CD14-positive monocyte (primary cell): ENCODE measurements around the gene CT47C1. TPM values are rescaled to one million over a fixed set of nuclear protein-coding genes. Genes with fewer than 3 reads are reported as not detected.
A peak's percentile ranks its signal among the peaks of the same experiment; 100 is the strongest.

Source experiments
- DNase-seq, 3 donors: peaks; one replicate each; pipeline ENCODE4 v3.0.0-alpha.2; 2011 to 2022
- H2AFZ ChIP-seq: 2 replicates; pipeline ENCODE4 v1.6.0; 2012; ENCODE audit warnings: mild to moderate bottlenecking, low read depth, low read length, inconsistent platforms; ENCODE audit not compliant: insufficient read depth, poor library complexity, severe bottlenecking
- H3K27ac ChIP-seq, 2 donors: 1 replicate in 1 of 2; 2 replicates in 1 of 2; pipeline ENCODE4 v1.5.1; 2012 to 2013; ENCODE audit warnings: low read length in 2 of 2, control low read depth in 1 of 2, inconsistent platforms in 1 of 2, low read depth in 1 of 2, mild to moderate bottlenecking in 1 of 2
- H3K27me3 ChIP-seq, 2 donors: one replicate each; pipeline versions ENCODE4 v1.6.0 to v1.6.1; 2011 to 2013; ENCODE audit warnings: low read length in 2 of 2; ENCODE audit not compliant: control insufficient read depth in 2 of 2, insufficient read depth in 2 of 2
- H3K36me3 ChIP-seq, 2 donors: replicated peaks in 1 of 2; 1 replicate in 1 of 2; 2 replicates in 1 of 2; pipeline versions ENCODE4 v1.5.1 to v1.6.1; 2012 to 2013; ENCODE audit warnings: low read length in 2 of 2, control low read depth in 1 of 2, inconsistent platforms in 1 of 2, mild to moderate bottlenecking in 1 of 2; ENCODE audit not compliant: insufficient read depth in 2 of 2, control insufficient read depth in 1 of 2
- H3K4me1 ChIP-seq, 2 donors: 1 replicate in 1 of 2; 2 replicates in 1 of 2; pipeline versions ENCODE4 v1.5.1 to v1.6.1; 2012 to 2013; ENCODE audit warnings: low read length in 2 of 2, control low read depth in 1 of 2, inconsistent platforms in 1 of 2, mild to moderate bottlenecking in 1 of 2, moderate library complexity in 1 of 2; ENCODE audit not compliant: insufficient read depth in 2 of 2, control insufficient read depth in 1 of 2
- H3K4me2 ChIP-seq: replicated peaks from 2 replicates; pipeline ENCODE3; 2012; ENCODE audit warnings: low read length, moderate library complexity, mild to moderate bottlenecking; ENCODE audit not compliant: poor library complexity, severe bottlenecking; ENCODE audit errors: extremely low read depth
- H3K4me3 ChIP-seq, 3 experiments: fragments of 200-600 bp in 1 of 3; sonication (generic) in 1 of 3; replicated peaks in 1 of 3; 1 replicate in 2 of 3; 2 replicates in 1 of 3; pipeline ENCODE4 v1.5.1; 2011 to 2013; ENCODE audit warnings: low read length in 3 of 3, mild to moderate bottlenecking in 3 of 3, control low read depth in 2 of 3, low read depth in 2 of 3, inconsistent platforms in 1 of 3, moderate library complexity in 1 of 3
- H3K79me2 ChIP-seq: 2 replicates; pipeline ENCODE4 v1.6.0; 2012; ENCODE audit warnings: mild to moderate bottlenecking, control low read depth, inconsistent platforms, low read length, moderate library complexity; ENCODE audit not compliant: insufficient read depth
- H3K9ac ChIP-seq: 2 replicates; pipeline ENCODE4 v1.6.0; 2017; ENCODE audit warnings: low read length, mild to moderate bottlenecking; ENCODE audit not compliant: insufficient read depth, poor library complexity, severe bottlenecking
- H3K9me3 ChIP-seq, 2 donors: replicated peaks in 1 of 2; 1 replicate in 1 of 2; 2 replicates in 1 of 2; pipeline versions ENCODE4 v1.5.1 to v1.6.1; 2012 to 2013; ENCODE audit warnings: low read length in 2 of 2, control low read depth in 1 of 2; ENCODE audit not compliant: control insufficient read depth in 1 of 2, insufficient read depth in 1 of 2
- H4K20me1 ChIP-seq: 2 replicates; pipeline ENCODE4 v1.6.0; 2012; ENCODE audit warnings: mild to moderate bottlenecking, low read length, control low read depth, moderate library complexity; ENCODE audit not compliant: insufficient read depth
- H3K27ac Mint-ChIP-seq, 7 donors: one replicate each; pipeline ENCODE4 v1.8.0; 2020; ENCODE audit warnings: mild to moderate bottlenecking in 7 of 7, mixed read lengths in 7 of 7, moderate library complexity in 6 of 7, inconsistent platforms in 2 of 7
- H3K27me3 Mint-ChIP-seq, 3 donors: one replicate each; pipeline ENCODE4 v1.8.0; 2021 to 2022; ENCODE audit warnings: low read depth in 3 of 3, mild to moderate bottlenecking in 3 of 3, mixed read lengths in 3 of 3, moderate library complexity in 3 of 3, inconsistent platforms in 1 of 3
- H3K36me3 Mint-ChIP-seq, 2 donors: one replicate each; pipeline ENCODE4 v1.8.0; 2020; ENCODE audit warnings: mixed read lengths in 2 of 2, inconsistent platforms in 1 of 2, mild to moderate bottlenecking in 1 of 2
- H3K4me1 Mint-ChIP-seq: one replicate; pipeline ENCODE4 v1.8.0; 2020; ENCODE audit warnings: mild to moderate bottlenecking, mixed read lengths
- H3K4me3 Mint-ChIP-seq, 2 donors: one replicate each; pipeline ENCODE4 v1.8.0; 2020; ENCODE audit warnings: mild to moderate bottlenecking in 2 of 2, mixed read lengths in 2 of 2, moderate library complexity in 1 of 2
- H3K9me3 Mint-ChIP-seq, 7 donors: one replicate each; pipeline ENCODE4 v1.8.0; 2020 to 2022; ENCODE audit warnings: mixed read lengths in 7 of 7, mild to moderate bottlenecking in 6 of 7, moderate library complexity in 6 of 7, inconsistent platforms in 2 of 7
- WGBS: methylation state at CpG from one replicate; pipeline ENCODE4 v1.1.5; 2013; ENCODE audit warnings: missing lambda C conversion rate; ENCODE audit not compliant: insufficient coverage; 5-methylcytosine and 5-hydroxymethylcytosine counted together
- intact Hi-C, 2 donors: fragments of 100-400 bp; cut with micrococcal nuclease; formaldehyde crosslinking; loops; one replicate each; pipeline versions ENCODE4 v1.15.0 to v1.15.1; 2023
- polyA plus RNA-seq, 3 donors: library from polyadenylated mRNA; depleted of rRNA in 1 of 3; unstranded in 2 of 3; stranded (reverse) in 1 of 3; fragments of 300-500 nt in 2 of 3; fragments of >200 nt in 1 of 3; fragmentation: Illumina TruSeq in 2 of 3; gene quantifications; 1 replicate in 2 of 3; 2 replicates in 1 of 3; pipeline ENCODE4 v1.2.3, GENCODE V29; 2012 to 2021
- TF ChIP-seq, protein P1 (sequence below): fragments of 200-600 bp; IDR thresholded peaks from one replicate; pipeline ENCODE4 v1.8.0; 2022; ENCODE audit warnings: antibody characterized with exemption, mild to moderate bottlenecking

Gene CT47C1
- polyA plus RNA-seq, 3 donors, result not detected

DNA sequence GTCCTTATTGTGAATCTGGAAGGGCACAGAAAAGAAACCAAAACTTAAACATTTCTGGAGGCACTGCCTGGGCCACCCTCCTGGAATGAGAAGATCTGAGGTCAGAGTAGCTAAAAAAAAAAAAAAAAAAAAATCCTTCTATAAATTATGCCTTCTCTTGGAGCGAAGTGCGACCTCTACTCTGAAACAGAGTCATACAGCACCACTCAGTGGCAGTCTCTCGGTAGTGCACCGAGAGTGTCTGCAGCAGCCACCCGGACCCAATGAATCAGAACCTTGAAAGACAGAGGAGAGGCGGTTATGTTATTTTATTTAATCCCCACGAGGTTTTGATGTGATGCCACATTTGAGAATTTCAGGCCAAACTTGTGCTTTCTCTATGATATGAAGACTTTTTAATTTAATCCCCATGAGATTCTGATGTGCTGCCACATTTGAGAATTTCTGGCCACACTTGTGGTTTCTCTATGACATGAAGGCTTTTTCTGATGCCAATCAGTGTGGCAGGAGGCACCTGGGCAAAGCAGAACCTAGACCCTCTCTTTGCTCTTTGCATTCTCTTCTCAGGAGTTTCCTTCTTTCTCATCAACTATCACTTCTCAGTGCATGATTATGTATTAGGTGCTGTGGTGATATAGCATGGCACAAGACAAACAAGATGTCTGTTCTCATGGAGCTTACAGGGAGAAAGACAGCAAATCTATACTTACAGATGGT is 5.6 kb upstream of the CT47C1 start:
- Histone ChIP-seq H3K4me1 (peaks cover 0 to 8% of the 10 kb centered on the region in 2 donors), H3K9me3 (no peaks in the 10 kb centered on the region), H2AFZ (no peak overlapping the region), H3K4me3 (no peak overlapping the region), H4K20me1 (no peaks in the 10 kb centered on the region), H3K27me3 (no peaks in the 10 kb centered on the region), H3K9ac (no peak overlapping the region), H3K36me3 (no peaks in the 10 kb centered on the region), H3K79me2 (no peaks in the 10 kb centered on the region), H3K4me2 (no peak overlapping the region), H3K27ac (no peak overlapping the region)
- peaks cover 11% of the 10 kb centered on the region for H3K4me1 Mint-ChIP-seq
- no peaks in the 10 kb centered on the region for H3K36me3 Mint-ChIP-seq
- DNase-seq, result peak; percentile 37 to 56 (median 49)
- H3K9me3 Mint-ChIP-seq, result no peaks in the 10 kb centered on the region
- 8% methylated on average over 2 of the region's 7 CpGs for WGBS
- no peak overlapping the region for H3K4me3 Mint-ChIP-seq
- no peak overlapping the region for H3K27ac Mint-ChIP-seq
- TF ChIP-seq, protein P1, sequence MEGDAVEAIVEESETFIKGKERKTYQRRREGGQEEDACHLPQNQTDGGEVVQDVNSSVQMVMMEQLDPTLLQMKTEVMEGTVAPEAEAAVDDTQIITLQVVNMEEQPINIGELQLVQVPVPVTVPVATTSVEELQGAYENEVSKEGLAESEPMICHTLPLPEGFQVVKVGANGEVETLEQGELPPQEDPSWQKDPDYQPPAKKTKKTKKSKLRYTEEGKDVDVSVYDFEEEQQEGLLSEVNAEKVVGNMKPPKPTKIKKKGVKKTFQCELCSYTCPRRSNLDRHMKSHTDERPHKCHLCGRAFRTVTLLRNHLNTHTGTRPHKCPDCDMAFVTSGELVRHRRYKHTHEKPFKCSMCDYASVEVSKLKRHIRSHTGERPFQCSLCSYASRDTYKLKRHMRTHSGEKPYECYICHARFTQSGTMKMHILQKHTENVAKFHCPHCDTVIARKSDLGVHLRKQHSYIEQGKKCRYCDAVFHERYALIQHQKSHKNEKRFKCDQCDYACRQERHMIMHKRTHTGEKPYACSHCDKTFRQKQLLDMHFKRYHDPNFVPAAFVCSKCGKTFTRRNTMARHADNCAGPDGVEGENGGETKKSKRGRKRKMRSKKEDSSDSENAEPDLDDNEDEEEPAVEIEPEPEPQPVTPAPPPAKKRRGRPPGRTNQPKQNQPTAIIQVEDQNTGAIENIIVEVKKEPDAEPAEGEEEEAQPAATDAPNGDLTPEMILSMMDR, result peak; percentile 68
- peaks cover 0 to 3% (median 1%) of the 10 kb centered on the region in 3 donors for H3K27me3 Mint-ChIP-seq
- intact Hi-C loops, result loop anchor here (2.0 to 10.0 kb wide), 2 partner anchors 212 to 220 kb away; no protein-coding TSS in a partner anchor

DNA sequence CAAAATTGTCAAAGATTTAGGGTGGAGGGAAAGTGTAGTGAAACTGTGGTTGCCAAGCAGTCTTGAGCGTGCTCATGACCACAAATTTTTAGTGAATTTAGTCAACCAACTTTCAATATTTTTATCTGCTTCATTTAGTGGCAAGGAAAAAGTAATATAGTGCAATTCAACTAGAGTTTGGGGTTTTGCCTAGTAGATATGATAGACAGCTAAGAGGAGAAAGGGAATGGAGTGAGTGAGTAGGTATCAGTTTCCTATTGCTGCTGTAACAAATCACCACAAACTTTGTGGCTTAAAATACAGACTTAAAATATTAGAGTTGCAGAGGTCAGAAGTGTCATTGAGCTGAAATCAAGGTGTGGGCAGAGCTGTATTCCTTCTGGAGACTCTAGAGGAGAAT is 3.7 kb upstream of the CT47C1 start:
- H3K4me3 ChIP-seq, result no peak overlapping the region
- Mint-ChIP-seq H3K4me1 (peaks cover 11% of the 10 kb centered on the region), H3K27ac (no peak overlapping the region), H3K27me3 (peaks cover 0 to 3% (median 0%) of the 10 kb centered on the region in 3 donors), H3K36me3 (no peaks in the 10 kb centered on the region), H3K9me3 (no peaks in the 10 kb centered on the region), H3K4me3 (no peak overlapping the region)
- no peaks in the 10 kb centered on the region for H3K36me3 ChIP-seq
- DNase-seq, result no peak
- H3K9ac ChIP-seq, result no peak overlapping the region
- H3K4me2 ChIP-seq, result no peak overlapping the region
- H2AFZ ChIP-seq, result no peak overlapping the region
- TF ChIP-seq, protein P1, result no peak
- no peaks in the 10 kb centered on the region for H3K79me2 ChIP-seq
- intact Hi-C loops, result loop anchor here in 1 of 2 donors (10.0 kb wide), 1 partner anchor 214 kb away; no protein-coding TSS in a partner anchor
- no peaks in the 10 kb centered on the region for H3K9me3 ChIP-seq
- peaks cover 0 to 8% of the 10 kb centered on the region in 2 donors for H3K4me1 ChIP-seq
- H4K20me1 ChIP-seq, result no peaks in the 10 kb centered on the region
- H3K27ac ChIP-seq, result no peak overlapping the region
- no peaks in the 10 kb centered on the region for H3K27me3 ChIP-seq
- no CpG with 5 or more reads among the region's 1 CpG for WGBS
